G401 (cell line): ENCODE results near the gene CAPN13. TPM values are rescaled to one million over a fixed set of nuclear protein-coding genes. Genes with fewer than 3 reads are reported as not detected.

Source experiments
- DNase-seq: peaks from one replicate; pipeline ENCODE4 v3.0.0-alpha.2; 2015; ENCODE audit warnings: low spot score
- in situ Hi-C: cut with HindIII; loops from 2 replicates; pipeline ENCODE4 v1.10.0; 2016; ENCODE audit warnings: low sequenced_read_pairs, mixed read lengths
- total RNA-seq: library from RNA; depleted of rRNA; stranded (reverse); fragments of >200 nt; shearing (Covaris generic); gene quantifications from 2 replicates; pipeline ENCODE4 v1.2.3, GENCODE V29; 2014

The CAPN13 gene
- total RNA-seq, 1 experiment from 2014 or later, result not detected

DNA sequence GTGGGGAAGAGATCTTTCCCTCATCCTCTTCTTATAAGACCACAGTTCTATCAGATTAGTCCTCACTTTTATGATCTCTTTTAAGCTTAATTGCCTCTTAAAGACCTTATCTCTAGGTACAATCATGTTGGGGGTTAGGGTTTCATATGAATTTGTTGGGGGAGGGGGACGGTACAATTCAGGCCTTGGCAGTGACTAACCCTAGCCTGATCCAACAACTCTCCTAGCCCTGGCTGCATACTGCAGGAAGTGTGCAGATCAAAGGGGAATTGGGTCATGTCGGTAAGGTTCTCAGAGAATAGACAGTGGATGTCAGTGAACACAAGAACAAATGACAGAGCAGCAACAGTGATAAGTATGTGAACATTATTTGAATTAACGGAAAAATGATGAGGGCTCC, 16.4 kb downstream of the CAPN13 start:
- in situ Hi-C loops, result no loop called here
- no peak for DNase-seq

DNA sequence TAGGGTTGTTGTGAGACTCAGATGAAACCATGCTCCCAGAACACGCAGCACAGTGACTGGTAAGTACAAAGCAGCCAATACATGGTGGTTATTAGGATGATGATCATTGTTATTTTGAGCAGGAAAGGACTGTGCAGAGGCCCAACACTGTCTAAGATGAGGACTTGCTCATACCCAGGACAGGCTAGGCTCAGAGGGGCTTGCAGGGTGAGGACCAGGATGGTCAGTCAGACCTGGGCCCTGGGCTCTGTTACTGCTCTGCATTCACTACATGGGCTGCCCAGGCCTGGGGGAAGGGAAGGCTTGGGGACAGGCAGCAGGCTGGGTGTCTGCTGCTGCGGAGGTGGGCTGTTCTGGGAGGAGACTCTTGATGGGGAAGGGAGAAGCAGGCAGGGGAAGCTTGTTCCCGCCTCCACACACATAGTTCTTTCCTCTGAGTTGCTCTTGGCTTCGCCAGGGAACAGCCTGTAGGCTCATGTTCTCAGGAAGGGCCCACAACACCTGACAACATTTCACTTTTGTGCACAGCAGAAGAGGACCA, 17.5 kb downstream of the CAPN13 start:
- in situ Hi-C loops, result no loop called here
- DNase-seq, result no peak

DNA sequence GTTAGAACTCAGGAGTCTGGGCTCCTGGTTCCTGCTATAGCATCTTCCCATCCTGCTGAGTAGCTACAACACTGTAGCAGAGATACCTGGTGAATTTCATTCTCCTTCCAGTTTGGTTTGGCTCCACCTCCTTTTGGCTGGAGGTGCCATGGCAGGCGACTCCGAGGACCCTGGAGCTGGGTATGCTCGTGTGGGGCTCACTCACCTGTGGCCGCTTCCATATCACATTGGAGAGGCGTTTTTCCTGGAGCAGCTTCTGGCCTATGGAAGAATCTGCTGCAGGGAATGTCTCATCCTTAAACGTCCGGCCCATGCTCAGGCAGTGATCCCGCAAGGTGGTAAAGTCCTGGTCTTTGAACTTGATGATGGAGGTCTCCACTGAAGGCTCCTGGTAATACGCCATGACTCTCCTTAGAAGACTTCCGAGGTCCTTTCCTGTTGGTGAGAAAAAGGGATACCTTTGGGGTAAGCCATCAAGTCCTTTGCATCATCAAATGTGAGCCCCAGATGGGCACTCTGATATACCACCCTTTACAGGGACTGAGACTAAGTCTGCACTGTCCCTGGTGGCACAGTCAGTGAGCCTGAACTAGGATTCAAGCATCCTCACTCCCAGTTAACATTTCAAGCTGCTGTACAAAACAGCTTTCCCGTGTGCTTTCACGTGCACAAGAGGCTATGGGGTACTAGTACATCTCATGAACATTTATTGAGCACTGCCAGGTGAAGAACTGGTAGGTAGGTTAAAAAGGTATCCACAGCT, 20.1 kb downstream of the CAPN13 start:
- DNase-seq, result no peak
- in situ Hi-C loops, result no loop called here

DNA sequence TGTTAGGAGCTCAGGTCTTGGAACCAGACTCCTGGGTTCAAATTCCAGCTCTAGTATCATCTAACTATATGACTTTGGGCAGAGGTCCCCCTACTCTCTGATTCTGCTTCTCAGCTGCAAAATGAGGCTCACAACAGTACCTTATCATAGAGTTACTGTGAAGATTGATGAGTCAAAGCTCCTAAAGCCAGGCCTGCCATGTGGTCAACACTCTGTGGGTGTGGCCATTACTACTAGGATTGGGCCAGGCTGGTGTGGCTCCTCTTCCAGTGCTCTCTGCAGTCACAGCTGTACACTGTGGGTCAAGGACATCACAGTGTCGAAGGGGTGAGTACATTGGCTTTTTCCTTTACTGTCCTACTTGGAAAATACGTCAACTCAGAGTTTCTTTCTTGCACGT, 22.6 kb downstream of the CAPN13 start:
- in situ Hi-C loops, result no loop called here

DNA sequence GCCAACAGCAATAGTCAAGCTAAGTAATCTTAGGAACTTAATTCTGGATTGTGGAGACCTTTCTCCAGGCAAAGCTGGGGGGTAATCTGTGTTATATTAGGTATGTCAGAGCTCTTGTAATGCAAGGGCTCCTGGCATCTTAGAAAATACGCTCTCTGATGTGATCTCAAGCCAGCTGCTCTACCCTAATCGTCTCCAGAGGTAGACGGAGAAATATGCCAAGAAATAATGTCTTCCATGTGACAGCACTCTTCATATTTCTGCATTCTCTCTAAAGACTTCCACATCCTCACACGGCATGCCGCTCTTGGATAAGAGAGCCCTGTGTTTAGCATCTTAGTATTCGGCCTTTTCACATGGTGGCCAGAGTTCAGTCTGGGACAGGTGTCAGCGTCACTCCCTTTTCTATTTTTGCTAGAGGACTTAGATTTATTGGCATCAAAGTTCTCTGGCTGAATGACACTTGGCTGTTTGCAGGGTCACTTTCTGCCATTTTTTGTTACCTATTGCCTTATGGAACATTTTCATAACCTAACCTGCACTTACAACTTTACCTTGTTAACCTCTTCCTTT, 25.2 kb downstream of the CAPN13 start:
- no peak for DNase-seq
- in situ Hi-C loops, result no loop called here

More for the DNA sequence above, 22.6 kb downstream of the CAPN13 start:
- no peak for DNase-seq

DNA sequence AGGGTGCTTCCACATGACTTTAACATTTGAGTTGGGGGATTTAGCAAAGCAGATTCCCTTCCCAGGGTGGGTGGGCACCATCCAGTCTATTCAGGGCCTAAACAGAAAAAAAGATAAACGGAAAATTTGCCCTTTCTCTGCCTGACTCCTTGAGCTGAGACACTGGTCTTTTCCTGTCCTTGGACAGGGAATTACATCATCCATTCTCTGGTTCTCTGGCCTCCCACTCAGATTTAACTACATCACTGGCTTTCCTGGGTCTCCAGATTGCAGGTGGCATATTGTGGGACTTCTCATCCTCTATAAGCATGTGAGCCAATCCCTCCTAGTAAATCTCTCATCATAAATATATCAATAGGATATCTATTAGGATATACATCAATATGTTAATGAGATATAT, 25.8 kb downstream of the CAPN13 start:
- no peak for DNase-seq
- in situ Hi-C loops, result no loop called here

DNA sequence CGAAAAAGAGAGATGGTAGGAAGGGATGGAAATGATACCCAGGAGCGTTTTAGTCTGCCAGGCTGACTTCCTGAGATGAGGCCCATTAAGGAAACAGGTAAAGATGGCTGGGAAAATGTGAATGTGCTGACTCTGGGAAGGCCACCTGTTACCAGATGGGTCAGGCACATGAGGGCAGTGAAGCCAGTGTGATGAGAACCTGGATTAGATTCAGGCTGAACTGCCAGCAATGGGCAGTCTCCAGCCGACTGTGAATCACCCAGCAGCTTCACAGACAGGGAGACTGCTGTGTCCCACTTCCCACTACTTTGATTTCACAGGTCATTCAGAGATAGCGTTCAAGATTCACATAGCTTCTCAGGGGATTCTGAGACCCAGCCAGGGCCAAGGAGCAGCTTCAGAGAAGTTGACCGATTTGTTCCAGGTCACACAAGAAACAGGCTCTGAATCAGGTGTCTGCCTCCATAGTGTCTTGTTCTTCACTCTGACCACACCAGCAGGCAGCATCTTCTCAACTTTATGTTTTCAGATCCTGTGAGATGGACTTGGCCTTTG, 26.4 kb downstream of the CAPN13 start:
- in situ Hi-C loops, result no loop called here

DNA sequence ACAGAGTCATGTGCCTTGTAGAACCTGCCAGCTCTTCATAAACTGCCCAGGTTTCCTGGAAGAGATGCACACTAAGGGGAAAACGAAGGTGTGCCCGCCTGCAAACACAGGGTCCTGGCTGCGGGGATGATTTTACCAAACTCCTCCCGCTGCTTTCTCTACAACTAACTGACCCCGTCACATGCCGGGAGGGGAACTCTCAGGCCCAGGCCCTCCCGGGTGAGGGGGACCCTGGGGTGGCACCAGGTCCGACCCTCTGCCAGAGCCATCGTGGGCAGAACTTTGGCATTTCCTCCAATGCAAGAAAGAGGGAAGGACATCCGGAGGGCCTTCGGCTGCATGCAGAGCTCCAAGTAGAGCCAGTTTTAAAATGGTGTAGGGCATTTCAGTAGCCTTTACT, 28.6 kb downstream of the CAPN13 start:
- DNase-seq, result no peak
- in situ Hi-C loops, result no loop called here

More for the DNA sequence above, 26.4 kb downstream of the CAPN13 start:
- DNase-seq, result no peak

DNA sequence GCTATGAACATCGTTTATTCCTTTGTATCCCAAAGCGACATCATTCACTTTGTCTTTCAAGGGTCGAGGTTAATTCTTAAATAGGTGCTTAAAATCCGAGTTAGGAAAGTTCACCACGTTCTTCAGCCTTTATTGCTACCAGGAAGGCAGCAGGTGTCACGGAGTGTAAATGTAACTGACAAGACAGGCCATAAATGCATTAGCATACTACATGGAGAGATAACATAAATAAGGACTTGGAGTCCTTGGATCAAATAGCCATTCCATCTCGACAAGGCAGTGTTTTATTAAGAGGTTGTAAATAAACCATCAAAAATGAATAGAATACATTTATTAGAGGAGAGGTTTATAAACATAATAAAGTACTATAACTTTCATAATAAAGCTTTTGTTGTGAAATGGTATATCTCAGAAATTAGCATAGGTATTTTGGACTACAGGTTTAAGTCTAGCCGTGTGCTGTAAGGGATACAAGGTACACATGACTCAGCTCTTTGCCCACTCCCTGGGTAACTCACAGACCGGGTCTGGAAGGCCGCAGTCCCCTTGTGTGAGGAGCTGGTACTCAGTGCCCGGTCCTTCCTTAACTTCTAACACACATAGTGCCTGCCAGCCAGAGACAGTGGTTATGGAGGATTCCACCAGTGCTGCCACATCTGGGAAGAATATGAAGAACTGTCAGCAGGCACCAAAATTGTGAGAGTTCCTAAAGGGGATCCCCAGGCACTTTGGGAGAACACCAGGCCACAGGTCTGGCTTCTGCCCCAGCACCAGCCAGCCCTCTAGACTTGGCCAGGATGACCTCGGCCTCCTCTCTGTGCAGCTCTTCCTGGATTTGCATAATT, 29.4 kb downstream of the CAPN13 start:
- no peak for DNase-seq
- in situ Hi-C loops, result no loop called here

DNA sequence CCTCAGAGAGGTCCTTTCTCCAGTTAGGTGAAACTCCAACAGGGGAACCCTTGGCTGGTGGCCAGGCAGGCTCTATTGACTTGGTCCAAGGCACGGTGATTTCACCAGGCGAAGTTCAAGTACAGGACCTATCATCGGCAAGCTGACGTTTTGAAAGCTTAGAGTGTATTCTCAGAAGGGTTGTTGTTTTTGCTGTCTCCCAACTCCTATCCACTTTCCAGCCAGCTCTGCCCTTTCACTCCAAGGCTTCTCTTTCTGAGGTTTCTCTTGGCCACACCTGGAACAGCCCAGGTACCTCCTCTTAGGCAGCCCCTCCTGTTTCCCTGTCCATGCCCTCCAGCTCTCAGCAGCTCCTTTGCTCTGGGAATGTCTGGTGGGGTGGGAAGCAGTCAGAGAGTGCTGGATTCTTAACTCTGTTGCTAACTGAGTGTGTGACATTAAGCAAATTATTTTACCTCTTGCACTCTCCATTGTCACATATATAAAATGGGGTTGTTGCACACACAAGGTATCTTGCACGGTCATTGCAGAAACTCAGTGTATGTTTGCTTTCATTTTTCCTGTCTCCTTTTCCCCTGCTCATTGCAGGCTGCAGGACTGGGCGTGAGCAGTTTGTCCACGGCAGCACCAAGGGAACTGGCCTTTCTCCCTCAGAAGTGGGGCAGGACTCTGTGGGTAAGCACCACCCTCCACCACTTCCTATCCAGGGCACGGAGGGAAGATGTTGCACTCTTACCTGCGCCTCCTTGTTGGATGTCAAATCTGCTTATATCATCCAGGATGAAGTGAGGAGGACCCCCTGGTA, 30.2 kb downstream of the CAPN13 start:
- no peak for DNase-seq
- in situ Hi-C loops, result no loop called here

DNA sequence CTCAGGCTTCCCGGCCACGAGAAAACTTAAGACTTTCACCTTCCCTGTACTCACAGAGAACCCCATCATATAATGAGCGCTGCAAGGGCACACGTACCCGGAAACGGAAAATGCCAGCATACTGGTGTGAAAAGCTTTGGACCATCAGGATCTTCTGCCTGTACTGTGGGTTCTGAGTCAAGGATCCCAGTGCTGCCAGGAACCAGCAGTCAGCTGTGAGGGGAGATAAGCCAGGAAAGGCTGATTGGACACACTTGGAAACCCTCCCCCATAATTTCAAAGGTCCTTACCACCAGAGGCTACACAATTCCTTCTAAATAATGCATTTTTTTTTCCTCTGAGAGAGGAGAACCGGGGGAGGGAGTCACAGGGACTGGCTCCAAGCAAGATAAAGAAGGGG, 31.4 kb downstream of the CAPN13 start:
- in situ Hi-C loops, result no loop called here
- DNase-seq, result no peak

DNA sequence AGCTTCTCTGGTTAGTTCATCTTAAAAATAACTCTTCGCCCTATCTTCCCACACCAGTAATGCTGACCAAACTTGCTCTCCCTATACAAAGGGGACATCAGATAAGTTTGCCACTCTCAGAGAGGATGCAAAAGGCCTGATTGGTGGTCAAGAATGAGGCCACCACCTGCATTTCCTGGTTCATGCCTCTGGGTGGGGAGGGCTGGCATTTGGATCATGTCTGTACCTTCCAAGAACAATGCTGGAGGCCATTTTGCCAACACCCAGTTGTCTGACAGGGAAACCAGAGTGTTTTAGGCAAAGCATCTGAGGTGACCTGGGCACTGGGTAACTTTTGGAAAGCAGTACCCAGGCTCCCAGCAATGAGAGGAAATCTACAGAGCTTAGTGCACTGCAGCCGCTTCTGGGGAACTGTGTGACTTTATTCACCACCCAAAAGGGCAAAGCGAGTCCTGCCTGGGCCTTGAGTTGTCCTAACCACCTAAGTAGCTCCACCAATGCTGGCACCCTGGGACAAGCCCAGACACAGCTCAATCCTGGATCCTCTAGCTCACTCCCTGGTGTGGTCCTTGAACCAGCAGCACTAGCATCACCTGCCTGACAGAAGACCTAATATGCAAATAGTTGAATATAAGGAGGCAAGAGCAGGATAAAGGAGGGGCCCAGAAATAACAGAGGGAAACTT, 35.1 kb downstream of the CAPN13 start:
- in situ Hi-C loops, result no loop called here
- no peak for DNase-seq

DNA sequence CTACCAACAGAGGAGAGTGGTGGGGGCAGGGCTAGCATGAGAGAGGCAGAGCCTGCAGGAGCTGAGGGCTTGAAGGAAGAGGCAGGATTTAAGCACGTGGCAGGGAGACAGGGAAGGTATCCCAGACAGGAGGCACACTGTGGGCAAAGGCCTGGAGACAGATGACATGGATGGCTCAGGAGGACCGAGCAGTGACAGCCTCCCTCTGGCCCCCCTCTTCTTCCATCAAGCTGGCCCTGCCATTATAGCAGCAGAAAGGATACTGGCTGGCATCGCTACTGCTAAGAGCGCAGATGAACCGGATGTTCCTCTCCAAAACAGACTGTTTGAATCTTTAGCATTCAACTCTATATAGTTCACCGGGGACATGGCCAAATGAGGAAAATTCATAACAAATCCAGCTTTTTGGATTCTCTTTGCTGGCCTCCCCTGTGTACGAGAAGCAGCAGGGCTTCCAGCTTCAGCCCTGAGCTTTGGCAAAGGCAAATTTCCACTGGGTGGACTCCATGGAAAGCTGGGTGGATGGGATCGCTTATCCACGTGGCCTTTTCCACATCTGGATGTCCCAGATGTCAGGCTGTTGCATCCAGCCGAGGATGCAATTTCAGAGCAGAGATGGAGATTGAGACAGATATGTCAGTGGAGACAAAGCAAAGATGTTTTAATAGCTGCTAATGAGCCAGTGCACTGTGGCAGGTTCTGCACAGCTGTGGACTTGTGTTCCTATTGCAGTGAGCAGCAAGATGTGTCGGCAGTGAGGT, 36.2 kb downstream of the CAPN13 start:
- in situ Hi-C loops, result no loop called here
- DNase-seq, result no peak

DNA sequence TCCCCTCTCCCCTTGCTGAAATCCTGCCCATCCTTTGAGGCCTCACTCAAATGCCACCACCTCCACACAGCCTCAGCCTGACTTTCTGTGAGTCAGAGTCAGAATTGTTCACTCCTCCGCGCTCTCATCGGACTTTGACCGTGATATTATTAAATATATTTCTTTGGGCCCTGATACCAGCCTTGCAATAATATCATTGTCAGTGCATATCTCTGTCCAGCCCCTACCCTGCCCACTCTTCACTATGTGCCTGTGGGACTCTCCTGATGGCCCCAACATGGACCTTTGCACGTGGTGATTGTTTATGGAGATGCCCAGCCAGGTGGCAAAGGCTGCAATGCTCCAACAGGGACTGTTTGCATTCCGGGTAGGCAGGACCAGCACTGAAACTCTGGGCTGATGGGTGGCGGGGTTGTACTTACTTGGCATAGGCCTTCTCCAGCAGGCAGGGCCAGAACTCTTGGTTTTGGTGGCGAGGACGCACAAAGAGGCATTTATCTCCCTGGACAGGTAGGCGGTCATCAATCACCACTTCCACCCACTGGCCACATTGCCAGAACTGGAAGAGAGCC, 37.3 kb downstream of the CAPN13 start:
- in situ Hi-C loops, result no loop called here
- DNase-seq, result no peak

DNA sequence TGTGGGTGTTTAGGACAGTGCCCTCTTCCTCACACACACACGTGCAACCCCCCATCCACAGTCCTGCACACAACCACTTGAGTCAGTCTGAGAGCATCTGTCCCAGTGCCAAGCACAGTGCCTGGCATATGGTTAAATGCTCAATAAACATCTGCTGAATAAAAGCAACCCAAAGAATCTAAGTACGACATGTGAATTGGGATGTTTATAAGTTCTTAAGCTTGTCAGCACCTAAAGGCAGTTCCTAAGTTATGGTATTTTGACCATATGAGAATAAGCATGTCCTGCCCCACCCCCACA, 37.8 kb downstream of the CAPN13 start:
- no peak for DNase-seq
- in situ Hi-C loops, result no loop called here

DNA sequence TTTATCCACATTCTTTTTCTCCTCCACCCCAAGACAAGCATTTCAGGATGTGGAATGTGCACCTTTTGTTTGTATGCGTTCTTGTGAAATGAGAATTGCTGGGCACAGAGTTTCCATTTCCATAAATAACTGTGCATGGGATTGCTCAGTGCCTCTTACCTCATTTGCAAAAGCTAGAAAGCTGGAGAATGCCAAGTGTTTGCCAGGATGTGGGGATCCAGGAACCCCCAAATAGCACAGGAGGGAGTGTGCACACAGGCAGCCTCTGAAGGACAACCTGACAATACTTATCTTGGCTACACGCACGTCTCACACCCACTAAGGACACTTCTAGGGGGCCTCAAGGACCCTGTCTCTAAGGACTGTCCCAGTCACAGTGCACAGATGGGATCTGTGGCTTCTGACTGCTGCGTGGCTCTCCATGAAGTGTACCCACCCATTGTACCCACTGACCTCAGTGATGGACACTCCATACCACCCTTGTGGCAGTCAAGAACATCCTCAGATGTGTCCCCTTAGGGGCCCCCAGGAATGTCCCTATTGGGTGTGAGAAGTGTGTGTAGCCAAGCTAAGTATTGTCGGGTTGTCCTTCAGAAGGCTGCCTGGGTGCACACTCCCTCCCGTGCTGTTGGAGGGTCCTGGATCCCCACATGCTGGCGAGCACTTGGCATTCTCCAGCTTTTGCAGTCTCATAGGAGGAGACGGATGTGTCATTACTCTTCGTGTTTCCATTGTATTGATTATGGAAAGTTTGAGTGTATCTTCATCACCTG, 38.4 kb downstream of the CAPN13 start:
- in situ Hi-C loops, result no loop called here
- no peak for DNase-seq
